Colonic mucosa (tissue), 4 donors: ENCODE data around the gene ATP10A. TPM values are rescaled to one million over a fixed set of nuclear protein-coding genes. Genes with fewer than 3 reads are reported as not detected.

ENCODE experiments used
- DNase-seq: peaks from one replicate; pipeline ENCODE4 v3.0.0-alpha.2; 2020
- H3K27ac ChIP-seq: fragments of 200-600 bp; one replicate; pipeline ENCODE4 v1.8.0; 2021
- H3K27me3 ChIP-seq: fragments of 200-600 bp; one replicate; pipeline ENCODE4 v1.8.0; 2021
- H3K36me3 ChIP-seq: fragments of 200-600 bp; one replicate; pipeline ENCODE4 v1.8.0; 2021
- H3K4me1 ChIP-seq: fragments of 200-600 bp; one replicate; pipeline ENCODE4 v1.8.0; 2021; ENCODE audit warnings: mild to moderate bottlenecking
- H3K4me3 ChIP-seq: fragments of 200-600 bp; one replicate; pipeline ENCODE4 v1.8.0; 2021
- H3K9ac ChIP-seq, 2 donors: one replicate each; pipeline ENCODE4 v1.7.0; 2013; ENCODE audit warnings: control low read depth in 2 of 2, low read depth in 2 of 2, low read length in 2 of 2
- H3K9me3 ChIP-seq: fragments of 200-600 bp; one replicate; pipeline ENCODE4 v1.8.0; 2021
- CTCF ChIP-seq: fragments of 200-600 bp; IDR thresholded peaks from one replicate; pipeline ENCODE4 v1.8.0; 2022; ENCODE audit warnings: antibody characterized with exemption, mild to moderate bottlenecking
- intact Hi-C: fragments of 100-400 bp; cut with DNase I; formaldehyde crosslinking; loops from one replicate; pipeline ENCODE4 v1.14.1; 2022
- total RNA-seq, 2 donors: library from RNA; stranded (reverse); fragmentation: NEBNext Ultra II Directional in 1 of 2; extraction: Animal tissue kit (Norgen Biotek cat#: 25700) in 1 of 2; gene quantifications; one replicate each; pipeline ENCODE4 v1.2.1, GENCODE V29; 2021
- donor health status: healthy.
- donor health status: DM: no; HTN: no; CAD: no.
- donor health status: DM: no; HTN: no; CAD: no.

Gene ATP10A
- total RNA-seq, 2 donors from 2014 or later, result 0.89 to 1.0 TPM

GRCh38 chr15:25668901-25669300, 194.2 kb downstream of the ATP10A start:
- H3K9ac ChIP-seq, result no peak overlapping the region
- no peaks in the 10 kb centered on the region for H3K27me3 ChIP-seq
- no peaks in the 10 kb centered on the region for H3K4me1 ChIP-seq
- TF ChIP-seq CTCF, result no peak
- no peak overlapping the region for H3K4me3 ChIP-seq
- H3K9me3 ChIP-seq, result no peaks in the 10 kb centered on the region
- no peaks in the 10 kb centered on the region for H3K36me3 ChIP-seq
- intact Hi-C loops, result no loop called here
- no peak for DNase-seq
- no peak overlapping the region for H3K27ac ChIP-seq

- DNase-seq, result no peak
- Histone ChIP-seq H3K9ac (no peak overlapping the region), H3K9me3 (no peaks in the 10 kb centered on the region), H3K27me3 (no peaks in the 10 kb centered on the region), H3K27ac (no peak overlapping the region), H3K4me3 (no peak overlapping the region), H3K4me1 (no peaks in the 10 kb centered on the region), H3K36me3 (no peaks in the 10 kb centered on the region)
- TF ChIP-seq CTCF, result no peak
- intact Hi-C loops, result no loop called here
Measured at GRCh38 chr15:25668236-25668795, 194.8 kb downstream of the ATP10A start.

GRCh38 chr15:25667829-25668228, 195.3 kb downstream of the ATP10A start:
- Histone ChIP-seq H3K9me3 (no peaks in the 10 kb centered on the region), H3K27ac (no peak overlapping the region), H3K9ac (no peak overlapping the region), H3K4me3 (no peak overlapping the region), H3K36me3 (no peaks in the 10 kb centered on the region), H3K4me1 (no peaks in the 10 kb centered on the region), H3K27me3 (no peaks in the 10 kb centered on the region)
- intact Hi-C loops, result no loop called here
- no peak for DNase-seq
- TF ChIP-seq CTCF, result no peak

GRCh38 chr15:25665913-25666312, 197.2 kb downstream of the ATP10A start:
- Histone ChIP-seq H3K4me3 (no peak overlapping the region), H3K36me3 (no peaks in the 10 kb centered on the region), H3K4me1 (no peaks in the 10 kb centered on the region), H3K9ac (no peak overlapping the region), H3K9me3 (no peaks in the 10 kb centered on the region), H3K27ac (no peak overlapping the region), H3K27me3 (no peaks in the 10 kb centered on the region)
- intact Hi-C loops, result no loop called here
- TF ChIP-seq CTCF, result no peak
- no peak for DNase-seq

- no peak for DNase-seq
- Histone ChIP-seq H3K4me1 (no peaks in the 10 kb centered on the region), H3K27me3 (no peaks in the 10 kb centered on the region), H3K9ac (no peak overlapping the region), H3K9me3 (no peaks in the 10 kb centered on the region), H3K27ac (no peak overlapping the region), H3K4me3 (no peak overlapping the region), H3K36me3 (no peaks in the 10 kb centered on the region)
- no peak for TF ChIP-seq CTCF
- intact Hi-C loops, result no loop called here
Measured at GRCh38 chr15:25664761-25665160, 198.4 kb downstream of the ATP10A start.

GRCh38 chr15:25663515-25663914, 199.6 kb downstream of the ATP10A start:
- H3K4me1 ChIP-seq, result no peaks in the 10 kb centered on the region
- H3K9ac ChIP-seq, result no peak overlapping the region
- no peaks in the 10 kb centered on the region for H3K9me3 ChIP-seq
- H3K27ac ChIP-seq, result no peak overlapping the region
- no peaks in the 10 kb centered on the region for H3K36me3 ChIP-seq
- no peak for TF ChIP-seq CTCF
- no peak for DNase-seq
- intact Hi-C loops, result no loop called here
- H3K27me3 ChIP-seq, result no peaks in the 10 kb centered on the region
- H3K4me3 ChIP-seq, result no peak overlapping the region
